Endothelial cell of umbilical vein (primary cell): Measurements from ENCODE around the gene CALD1.

ENCODE experiments used
- CTCF ChIP-seq, 2 donors: IDR thresholded peaks; 1 replicate in 1 of 2; 2 replicates in 1 of 2; pipeline ENCODE4 v1.5.1; 2011; ENCODE audit warnings: low read length in 2 of 2, mild to moderate bottlenecking in 2 of 2, moderate library complexity in 2 of 2, control low read depth in 1 of 2, inconsistent platforms in 1 of 2, low read depth in 1 of 2; ENCODE audit not compliant: insufficient read depth in 1 of 2; ENCODE audit errors: extremely low read depth in 1 of 2
- EZH2 ChIP-seq: IDR thresholded peaks from 2 replicates; pipeline ENCODE4 v1.6.1; 2012; ENCODE audit warnings: borderline replicate concordance, low read depth, mild to moderate bottlenecking, moderate library complexity, low read length, inconsistent platforms; ENCODE audit not compliant: severe bottlenecking
- JUN ChIP-seq: IDR thresholded peaks from 2 replicates; pipeline ENCODE4 v1.6.1; 2011; ENCODE audit warnings: borderline replicate concordance, low read depth; ENCODE audit not compliant: insufficient read length, insufficient read depth
- MYC ChIP-seq: IDR thresholded peaks from one replicate; pipeline ENCODE4 v1.6.1; 2011; ENCODE audit warnings: mild to moderate bottlenecking, low read depth, low read length
- POLR2A ChIP-seq: IDR thresholded peaks from 2 replicates; pipeline ENCODE4 v1.6.1; 2012; ENCODE audit warnings: low read depth, mild to moderate bottlenecking, control low read depth, low read length
- POLR2AphosphoS5 ChIP-seq: IDR thresholded peaks from 2 replicates; pipeline ENCODE4 v1.6.1; 2012; ENCODE audit warnings: low read depth, mild to moderate bottlenecking, control low read depth, low read length, moderate library complexity; ENCODE audit not compliant: insufficient read depth

DNA sequence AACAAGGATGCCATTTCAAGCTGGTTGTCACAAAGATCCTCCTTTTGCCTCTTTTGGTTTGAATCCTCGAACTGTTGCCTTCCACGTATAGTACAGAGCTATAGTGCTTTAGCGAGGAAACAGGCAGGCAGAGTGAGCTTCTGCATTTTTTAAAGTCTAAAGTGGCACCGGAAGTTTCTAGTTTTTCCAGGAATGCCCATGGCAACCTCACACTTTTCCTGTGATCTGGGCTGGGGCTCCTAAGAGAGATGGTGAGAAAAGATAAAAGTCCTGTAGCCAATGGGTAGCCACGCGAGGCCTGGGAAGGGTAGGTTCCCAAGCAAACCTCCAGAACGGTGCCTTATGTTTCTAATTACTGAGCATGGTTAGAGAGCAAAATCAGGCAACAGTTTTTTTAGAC lies 76.7 kb downstream of the CALD1 start:
- TF ChIP-seq CTCF (IDR thresholded peaks at IDR 0.05; ENCODE audit: extremely low read depth in 1 of 2, insufficient read depth in 1 of 2, low read depth in 1 of 2, low read length in 2 of 2) (no peak), POLR2A (no peak), POLR2AphosphoS5 (no peak), MYC (no peak), EZH2 (no peak), JUN (no peak)
